D721Med (cell line): Measurements from ENCODE around the gene NACC2.

Experiments
- DNase-seq: peaks from one replicate; pipeline ENCODE4 v3.0.0; 2011; ENCODE audit warnings: low spot score; ENCODE audit not compliant: insufficient read length
- FAIRE-seq: peaks from 2 replicates; lab custom pipeline; 2011; peaks lifted over from hg19 to GRCh38; lab: Jason Lieb, UNC
- TF ChIP-seq, protein P1 (sequence below): IDR thresholded peaks from 2 replicates; pipeline ENCODE4 v1.5.1; 2012; ENCODE audit warnings: mild to moderate bottlenecking, control low read depth; ENCODE audit not compliant: insufficient read depth; ENCODE audit errors: missing control alignments

NACC2 gene

DNA sequence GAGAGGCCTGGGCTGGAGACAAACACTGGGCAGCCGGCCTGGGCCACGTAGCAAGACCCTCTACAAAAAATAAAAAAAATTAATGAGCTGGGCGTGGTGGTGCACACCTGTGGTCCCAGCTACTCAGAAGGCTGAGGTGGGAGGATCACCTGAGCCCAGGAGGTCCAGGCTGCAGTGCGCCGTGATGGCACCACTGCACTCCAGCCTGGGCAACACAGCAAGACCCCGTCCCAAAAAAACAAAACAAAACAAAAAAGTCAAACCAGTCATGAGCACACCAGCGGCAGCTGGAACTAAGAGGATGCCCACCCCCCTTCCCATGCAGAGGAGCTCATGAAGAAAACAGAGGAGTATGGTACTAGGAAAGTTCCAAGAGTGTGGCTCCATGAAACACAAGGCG, 131.8 kb downstream of the NACC2 start:
- DNase-seq = no peak
- no peak for FAIRE-seq
- TF ChIP-seq, protein P1, sequence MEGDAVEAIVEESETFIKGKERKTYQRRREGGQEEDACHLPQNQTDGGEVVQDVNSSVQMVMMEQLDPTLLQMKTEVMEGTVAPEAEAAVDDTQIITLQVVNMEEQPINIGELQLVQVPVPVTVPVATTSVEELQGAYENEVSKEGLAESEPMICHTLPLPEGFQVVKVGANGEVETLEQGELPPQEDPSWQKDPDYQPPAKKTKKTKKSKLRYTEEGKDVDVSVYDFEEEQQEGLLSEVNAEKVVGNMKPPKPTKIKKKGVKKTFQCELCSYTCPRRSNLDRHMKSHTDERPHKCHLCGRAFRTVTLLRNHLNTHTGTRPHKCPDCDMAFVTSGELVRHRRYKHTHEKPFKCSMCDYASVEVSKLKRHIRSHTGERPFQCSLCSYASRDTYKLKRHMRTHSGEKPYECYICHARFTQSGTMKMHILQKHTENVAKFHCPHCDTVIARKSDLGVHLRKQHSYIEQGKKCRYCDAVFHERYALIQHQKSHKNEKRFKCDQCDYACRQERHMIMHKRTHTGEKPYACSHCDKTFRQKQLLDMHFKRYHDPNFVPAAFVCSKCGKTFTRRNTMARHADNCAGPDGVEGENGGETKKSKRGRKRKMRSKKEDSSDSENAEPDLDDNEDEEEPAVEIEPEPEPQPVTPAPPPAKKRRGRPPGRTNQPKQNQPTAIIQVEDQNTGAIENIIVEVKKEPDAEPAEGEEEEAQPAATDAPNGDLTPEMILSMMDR = no peak

GRCh38 chr9:135962696-135963307, 132.3 kb downstream of the NACC2 start:
- TF ChIP-seq, protein P1 = no peak
- no peak for DNase-seq
- no peak for FAIRE-seq

DNA sequence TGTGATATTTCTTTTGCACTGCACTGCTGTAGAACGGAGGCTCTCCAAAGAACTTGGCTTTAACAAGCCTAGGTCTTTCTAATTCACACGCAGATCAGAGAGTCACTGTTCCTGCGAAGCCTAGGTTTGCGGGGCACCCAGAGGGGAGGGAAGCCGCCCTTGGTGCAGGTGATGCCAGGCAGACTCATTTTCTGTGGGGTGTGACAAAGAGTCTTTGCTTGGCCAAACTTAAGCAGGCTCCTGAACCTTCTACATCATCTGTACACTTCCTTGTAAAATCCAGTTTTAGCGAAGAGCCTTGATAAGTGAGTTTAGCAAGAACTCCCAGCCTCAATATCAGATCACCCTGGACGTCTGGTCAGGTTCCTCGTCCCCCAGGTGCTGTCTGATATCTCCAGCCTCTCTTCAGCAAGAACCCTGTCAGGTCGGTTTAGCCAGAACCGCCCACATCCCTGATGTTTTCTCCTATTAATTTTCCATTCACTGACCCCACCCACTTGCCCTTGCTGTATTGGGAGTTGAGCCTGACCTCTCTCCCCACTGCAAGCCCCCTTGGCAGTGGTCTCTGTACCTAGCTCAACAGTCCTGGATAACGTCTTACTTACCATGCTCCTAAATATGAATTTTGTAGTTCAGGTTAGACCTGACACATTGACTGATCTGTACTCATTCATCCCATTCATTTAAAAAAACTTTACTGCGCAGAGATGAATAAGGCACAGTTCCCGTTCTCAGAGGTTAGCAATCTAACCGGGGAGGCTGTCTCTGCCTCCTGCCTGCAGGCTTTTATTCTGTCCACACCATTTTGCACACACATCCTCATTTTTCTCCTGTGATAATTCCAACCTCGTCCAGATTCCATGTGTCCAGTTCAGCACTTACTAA, 133.0 kb downstream of the NACC2 start:
- no peak for DNase-seq
- FAIRE-seq = no peak
- TF ChIP-seq, protein P1 = no peak

DNA sequence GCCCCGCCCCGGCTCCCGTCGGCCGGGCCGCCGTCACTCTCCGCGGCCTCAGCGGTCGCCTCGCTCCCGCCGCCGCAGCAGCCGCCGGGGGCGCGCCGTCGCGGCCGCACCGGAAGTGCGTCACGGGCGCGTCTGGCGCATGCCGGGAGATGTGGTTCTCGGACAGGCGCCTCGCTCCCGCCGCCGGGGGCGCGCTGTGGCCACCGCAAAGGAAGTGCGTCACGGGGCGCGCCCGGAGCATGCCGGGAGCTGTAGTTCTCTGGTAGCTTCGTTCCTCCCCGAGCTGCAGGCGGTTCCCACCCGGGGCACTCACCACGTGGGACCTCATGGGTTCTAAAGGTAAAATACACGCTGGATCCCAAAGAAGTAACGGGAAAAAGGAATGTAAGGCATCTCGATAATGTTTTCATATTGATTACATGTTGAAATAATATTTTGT, 133.8 kb downstream of the NACC2 start, which contains the start of gene UBAC1:
UBAC1 (minus strand) TSS at position 97 of the 439 bp plus-strand sequence. CDS start 211 bp downstream, outside the sequence.
- peak; percentile 97 for DNase-seq
- TF ChIP-seq, protein P1 = peak; percentile 9
- no peak for FAIRE-seq

DNA sequence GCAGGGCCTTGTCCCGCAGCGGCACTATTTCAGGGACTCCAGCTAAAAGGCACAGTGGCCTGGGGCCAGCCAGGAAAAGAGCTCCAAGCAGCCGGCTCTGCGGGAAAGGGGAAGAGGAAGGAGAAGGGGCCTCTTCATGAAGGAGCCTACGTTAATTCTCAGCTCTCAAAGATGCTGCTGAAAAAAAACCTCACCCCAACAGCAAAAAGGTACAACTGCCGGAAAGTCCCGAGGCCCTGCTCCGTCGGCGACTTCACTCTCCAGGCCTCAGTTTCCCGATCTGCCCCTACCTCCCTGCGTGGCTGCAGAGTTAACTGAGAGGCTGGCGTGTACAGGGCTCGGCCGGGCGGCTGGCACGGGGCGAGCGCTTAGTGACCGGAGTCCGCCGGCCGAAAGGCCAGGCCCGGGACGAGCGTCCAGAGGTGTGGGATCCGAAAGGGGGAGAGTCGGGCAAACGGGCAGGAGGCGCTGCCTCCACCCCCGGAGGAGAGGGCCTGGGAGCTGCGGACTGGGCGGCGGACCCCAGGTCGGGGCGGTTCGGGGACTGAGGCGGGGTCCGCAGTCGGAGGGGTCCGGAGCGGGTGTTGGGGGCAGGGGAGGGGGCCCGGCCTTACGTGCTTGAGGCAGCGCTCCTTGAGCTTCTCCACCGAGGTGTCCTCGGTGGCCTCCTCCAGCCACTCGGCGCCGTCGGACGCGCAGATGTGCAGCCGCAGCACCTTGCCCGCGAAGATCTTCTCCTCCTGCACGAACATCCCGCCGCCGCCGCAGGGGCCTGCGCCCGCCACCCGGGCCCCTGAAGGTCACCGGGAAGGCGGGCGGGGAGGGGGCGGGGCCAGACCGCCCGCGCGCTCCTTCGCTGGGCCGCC, 134.4 kb downstream of the NACC2 start:
- FAIRE-seq (no peak), DNase-seq (no peak)
- TF ChIP-seq, protein P1 = no peak

GRCh38 chr9:135959814-135960213, 135.3 kb downstream of the NACC2 start:
- FAIRE-seq (no peak), DNase-seq (no peak)
- TF ChIP-seq, protein P1 = no peak
